Esophagus squamous epithelium (tissue), 5 donors: ENCODE data around the gene COQ9. TPM values are rescaled to one million over a fixed set of nuclear protein-coding genes. Genes with fewer than 3 reads are reported as not detected.

Experiments used
- DNase-seq: peaks from one replicate; lab custom pipeline; 2025; lab: John Stamatoyannopoulos, UW
- H3K27ac ChIP-seq, 4 donors: fragments of 200-600 bp; sonication (generic); one replicate each; pipeline ENCODE4 v1.5.1; 2016 to 2019; ENCODE audit warnings: mild to moderate bottlenecking in 1 of 4
- H3K27me3 ChIP-seq, 4 donors: fragments of 200-600 bp; sonication (generic); 1 replicate in 3 of 4; 2 replicates in 1 of 4; pipeline versions ENCODE4 v1.5.1 to v1.6.0; 2017 to 2021; ENCODE audit warnings: antibody characterized with exemption in 1 of 4
- H3K36me3 ChIP-seq, 3 donors: fragments of 200-600 bp; sonication (generic); one replicate each; pipeline ENCODE4 v1.5.1; 2016 to 2019
- H3K4me1 ChIP-seq, 3 donors: fragments of 200-600 bp; sonication (generic); one replicate each; pipeline ENCODE4 v1.5.1; 2017 to 2019
- H3K4me3 ChIP-seq, 4 donors: fragments of 200-600 bp; sonication (generic); 1 replicate in 3 of 4; 2 replicates in 1 of 4; pipeline ENCODE4 v1.5.1; 2016 to 2019; ENCODE audit warnings: mild to moderate bottlenecking in 2 of 4, moderate library complexity in 1 of 4
- H3K9me3 ChIP-seq, 3 donors: fragments of 200-600 bp; sonication (generic); one replicate each; pipeline ENCODE4 v1.5.1; 2016 to 2019
- CTCF ChIP-seq, 6 experiments: fragments of 450-650 bp in 4 of 6; fragments of 200-600 bp in 2 of 6; sonication (generic) in 2 of 6; IDR thresholded peaks; one replicate each; pipeline ENCODE4 v1.5.1; 2016 to 2019; ENCODE audit warnings: antibody characterized with exemption in 6 of 6, mild to moderate bottlenecking in 4 of 6, moderate library complexity in 4 of 6
- POLR2A ChIP-seq, 4 donors: fragments of 450-650 bp; IDR thresholded peaks; one replicate each; pipeline ENCODE4 v1.6.1; 2017; ENCODE audit warnings: antibody characterized with exemption in 4 of 4, mild to moderate bottlenecking in 4 of 4, moderate library complexity in 3 of 4
- WGBS, 2 donors: methylation state at CpG; one replicate each; pipeline ENCODE4 v1.1.5; 2018; 5-methylcytosine and 5-hydroxymethylcytosine counted together
- intact Hi-C: fragments of 100-400 bp; cut with DNase I; formaldehyde crosslinking; loops from one replicate; pipeline ENCODE4 v1.15.0; 2022
- total RNA-seq, 4 donors: library from RNA; depleted of rRNA; stranded (reverse); fragments of >200 nt; gene quantifications; one replicate each; pipeline ENCODE4 v1.1.0, GENCODE V29; 2016
- donor health status: DM: yes; HTN: yes; CAD: no.

Gene COQ9
- total RNA-seq, 4 donors from 2014 or later: 43.6 to 62.0 (median 53.4) TPM

DNA sequence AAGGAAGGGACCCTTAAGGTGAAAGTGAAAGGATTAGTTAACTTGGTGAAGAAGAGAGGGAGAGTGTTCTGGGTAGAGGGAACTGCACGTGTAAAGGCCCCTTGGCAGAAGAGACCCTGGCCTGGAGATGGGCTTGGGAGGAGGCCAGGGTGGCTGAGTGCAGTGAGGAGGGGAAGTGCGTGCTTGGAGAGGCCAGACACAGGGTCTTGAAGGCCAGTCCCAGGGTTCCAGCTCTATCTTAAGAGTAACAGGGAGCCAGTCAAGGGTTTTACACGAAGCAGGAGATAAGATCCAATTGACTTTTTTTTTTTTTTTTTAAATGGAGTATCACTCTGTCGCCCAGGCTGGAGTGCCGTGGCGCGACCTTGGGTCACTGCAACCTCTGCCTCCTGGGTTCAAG is 54.2 kb downstream of the COQ9 start:
- H3K4me3 ChIP-seq: no peak overlapping the region
- no peaks in the 10 kb centered on the region for H3K36me3 ChIP-seq
- H3K27me3 ChIP-seq: peaks cover 0 to 4% (median 0%) of the 10 kb centered on the region in 4 donors
- intact Hi-C loops: no loop called here
- H3K4me1 ChIP-seq: no peaks in the 10 kb centered on the region
- H3K27ac ChIP-seq: no peak overlapping the region
- WGBS, 2 donors: 85 to 87% methylated on average over 5 to 7 of the region's 7 CpGs
- TF ChIP-seq POLR2A (IDR thresholded peaks at IDR 0.05): no peak
- TF ChIP-seq CTCF (IDR thresholded peaks at IDR 0.05): no peak
- no peak for DNase-seq
- H3K9me3 ChIP-seq: no peaks in the 10 kb centered on the region

DNA sequence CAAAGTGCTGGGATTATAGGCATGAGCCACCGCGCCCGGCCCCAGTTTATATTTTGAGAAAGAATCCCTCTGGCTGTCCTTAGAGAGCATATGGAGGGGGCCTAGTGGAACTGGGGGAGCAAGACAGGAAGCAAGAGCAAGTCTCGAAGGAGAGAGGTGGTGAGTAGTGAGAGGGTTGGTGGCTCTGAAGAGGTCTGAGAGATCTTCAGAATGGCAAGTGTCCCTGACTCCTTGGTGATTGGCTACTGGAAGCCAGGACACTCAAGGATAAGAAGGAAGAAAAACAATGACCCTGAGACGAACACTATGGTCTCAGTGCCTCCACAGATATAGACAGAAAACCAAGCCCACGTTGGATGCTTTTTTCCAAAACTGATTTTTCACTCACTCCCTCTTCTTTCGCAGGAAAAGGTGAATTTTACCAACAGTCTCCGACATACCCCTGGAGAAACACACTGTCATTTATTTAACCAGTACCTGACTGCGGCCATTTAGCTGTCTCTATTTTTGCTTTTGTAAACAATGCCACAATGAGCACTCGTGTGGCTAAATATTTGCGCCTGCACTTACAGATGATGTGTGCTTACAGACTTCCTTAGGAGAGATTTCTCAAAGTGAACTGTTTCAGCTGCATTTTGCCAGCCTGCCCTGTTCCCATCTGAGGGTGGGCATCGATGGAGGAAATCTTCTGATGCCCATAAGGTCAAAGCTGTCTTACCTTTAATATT is 54.9 kb downstream of the COQ9 start:
- Histone ChIP-seq H3K27ac (no peak overlapping the region), H3K9me3 (no peaks in the 10 kb centered on the region), H3K4me1 (no peaks in the 10 kb centered on the region), H3K4me3 (no peak overlapping the region), H3K27me3 (peaks cover 0 to 4% (median 0%) of the 10 kb centered on the region in 4 donors), H3K36me3 (no peaks in the 10 kb centered on the region)
- intact Hi-C loops: no loop called here
- no peak for DNase-seq
- WGBS, 2 donors: 78 to 81% methylated on average over 12 of the region's 12 CpGs
- TF ChIP-seq POLR2A (IDR thresholded peaks at IDR 0.05) (no peak), CTCF (IDR thresholded peaks at IDR 0.05) (no peak)

DNA sequence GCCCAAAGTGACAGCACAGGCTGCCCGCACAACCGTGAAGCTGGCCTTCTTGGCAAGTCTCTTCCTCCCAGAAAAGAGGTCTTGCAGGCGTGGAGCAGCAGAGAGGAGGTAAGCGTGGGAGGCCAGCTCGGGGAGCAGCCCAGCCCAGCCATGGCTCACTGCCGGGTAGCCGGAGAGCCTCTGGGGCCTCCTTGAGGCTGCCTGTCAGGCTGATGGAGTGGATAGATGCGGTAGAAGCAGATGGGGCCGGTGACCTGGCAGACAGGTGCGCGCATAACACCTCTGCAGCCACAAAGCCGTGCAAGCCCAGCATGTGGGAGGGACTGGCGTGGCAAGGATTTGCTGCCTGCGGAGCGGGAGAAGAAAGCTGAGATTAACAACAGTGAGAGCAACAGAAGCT is 56.1 kb downstream of the COQ9 start:
- intact Hi-C loops: no loop called here
- Histone ChIP-seq H3K27ac (no peak overlapping the region), H3K36me3 (no peaks in the 10 kb centered on the region), H3K27me3 (peaks cover 0 to 5% (median 0%) of the 10 kb centered on the region in 4 donors), H3K4me1 (no peaks in the 10 kb centered on the region), H3K4me3 (no peak overlapping the region), H3K9me3 (no peaks in the 10 kb centered on the region)
- WGBS, 2 donors: 55% methylated on average over 10 of the region's 15 CpGs; no CpG with 5 or more reads in 1 of the 2 donors
- DNase-seq: no peak
- no peak for TF ChIP-seq CTCF (IDR thresholded peaks at IDR 0.05)
- TF ChIP-seq POLR2A (IDR thresholded peaks at IDR 0.05): no peak

- no peak overlapping the region for H3K4me3 ChIP-seq
- H3K27me3 ChIP-seq: peaks cover 0 to 5% (median 0%) of the 10 kb centered on the region in 4 donors
- no peaks in the 10 kb centered on the region for H3K36me3 ChIP-seq
- TF ChIP-seq CTCF (IDR thresholded peaks at IDR 0.05): no peak
- no peak for TF ChIP-seq POLR2A (IDR thresholded peaks at IDR 0.05)
- no peaks in the 10 kb centered on the region for H3K9me3 ChIP-seq
- no peaks in the 10 kb centered on the region for H3K4me1 ChIP-seq
- no peak overlapping the region for H3K27ac ChIP-seq
- intact Hi-C loops: no loop called here
- 71% methylated on average over 4 of the region's 6 CpGs; no CpG with 5 or more reads in 1 of the 2 donors for WGBS, 2 donors
- no peak for DNase-seq
Measured at GRCh38 chr16:57504001-57504400, 56.7 kb downstream of the COQ9 start.

DNA sequence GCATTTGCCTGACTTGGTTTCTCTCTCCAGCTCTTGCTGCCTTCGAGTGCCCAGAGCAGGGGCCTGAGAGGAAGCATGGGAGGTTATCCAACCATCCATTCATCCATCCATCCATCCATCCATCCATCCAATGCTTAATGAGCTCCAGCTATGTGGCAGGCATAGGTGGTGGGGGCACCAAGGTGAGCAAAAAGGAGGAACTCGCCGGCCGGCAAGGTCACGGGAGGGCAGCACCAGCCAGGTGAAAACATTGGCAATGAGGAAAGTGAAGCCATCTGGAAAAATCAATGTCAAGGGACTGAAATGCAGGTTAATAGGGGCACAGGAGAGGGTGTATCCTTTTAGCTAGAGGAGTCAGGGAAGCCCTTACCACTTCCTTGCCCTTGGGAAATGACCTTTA is 57.2 kb downstream of the COQ9 start:
- no peak for TF ChIP-seq CTCF (IDR thresholded peaks at IDR 0.05)
- no peak for TF ChIP-seq POLR2A (IDR thresholded peaks at IDR 0.05)
- no peak for DNase-seq
- 89 to 90% methylated on average over 5 of the region's 5 CpGs for WGBS, 2 donors

More for the DNA sequence above, 57.2 kb downstream of the COQ9 start:
- Histone ChIP-seq H3K27ac (no peak overlapping the region), H3K4me3 (no peak overlapping the region), H3K4me1 (no peaks in the 10 kb centered on the region), H3K9me3 (no peaks in the 10 kb centered on the region), H3K36me3 (no peaks in the 10 kb centered on the region), H3K27me3 (peaks cover 0 to 5% (median 0%) of the 10 kb centered on the region in 4 donors)
- intact Hi-C loops: no loop called here
